A673 (cell line): ENCODE measurements around the gene TBC1D16. TPM values are rescaled to one million over a fixed set of nuclear protein-coding genes. Genes with fewer than 3 reads are reported as not detected.

Experiments used
- BruUV-seq: library from RNA; stranded (reverse); fragments of 400-500 nt; replicated peaks from 2 replicates; lab custom pipeline; 2021; lab: Mats Ljungman, UMichigan
- CTCF ChIA-PET: fragments of 300-600 bp; sonication (Branson Sonifier 250); formaldehyde crosslinking; loops from one replicate; lab custom pipeline; 2022; ENCODE audit warnings: antibody characterized with exemption; lab: Charles Lee
- POLR2A ChIA-PET: fragments of 300-600 bp; sonication (Branson Sonifier 250); formaldehyde crosslinking; loops from one replicate; lab custom pipeline; 2022; ENCODE audit warnings: antibody characterized with exemption; ENCODE audit not compliant: low non-redundant PET; lab: Charles Lee
- DNase-seq: peaks from one replicate; pipeline ENCODE4 v3.0.0-alpha.2; 2015; ENCODE audit warnings: low spot score
- H3K27ac ChIP-seq: fragments of 200-600 bp; sonication (generic); 2 replicates; pipeline ENCODE4 v1.5.1; 2016; ENCODE audit warnings: mixed run types, low read depth, mild to moderate bottlenecking, mixed read lengths, antibody characterized with exemption, low read length; ENCODE audit not compliant: poor library complexity, severe bottlenecking
- H3K27me3 ChIP-seq: fragments of 200-600 bp; sonication (generic); replicated peaks from 2 replicates; pipeline ENCODE4 v1.6.1; 2017; ENCODE audit warnings: mixed run types, low read depth, mild to moderate bottlenecking, mixed read lengths, antibody characterized with exemption, low read length; ENCODE audit not compliant: insufficient read depth, poor library complexity
- H3K36me3 ChIP-seq: fragments of 200-600 bp; sonication (generic); 2 replicates; pipeline ENCODE4 v1.6.1; 2016; ENCODE audit warnings: mixed run types, mild to moderate bottlenecking, mixed read lengths, antibody characterized with exemption, low read length; ENCODE audit not compliant: insufficient read depth, poor library complexity, severe bottlenecking
- H3K4me1 ChIP-seq: fragments of 200-600 bp; sonication (generic); 2 replicates; pipeline ENCODE4 v1.6.1; 2017; ENCODE audit warnings: mixed run types, mild to moderate bottlenecking, mixed read lengths, antibody characterized with exemption, low read length; ENCODE audit not compliant: insufficient read depth, poor library complexity, severe bottlenecking
- H3K4me3 ChIP-seq: fragments of 200-600 bp; sonication (generic); 2 replicates; pipeline ENCODE4 v1.5.1; 2016; ENCODE audit warnings: low read depth, mixed run types, mild to moderate bottlenecking, mixed read lengths, low read length; ENCODE audit not compliant: poor library complexity, severe bottlenecking
- H3K9me3 ChIP-seq: fragments of 200-600 bp; sonication (generic); 2 replicates; pipeline ENCODE4 v1.6.1; 2016; ENCODE audit warnings: mixed run types, low read depth, mild to moderate bottlenecking, mixed read lengths, antibody characterized with exemption, low read length; ENCODE audit not compliant: poor library complexity, severe bottlenecking
- CTCF ChIP-seq: fragments of 300-800, 200-600 bp; sonication (generic); conservative IDR thresholded peaks from 2 replicates; pipeline ENCODE4 v1.5.1; 2017; ENCODE audit warnings: low read depth, mild to moderate bottlenecking, antibody characterized with exemption, low read length, moderate library complexity, mixed read lengths
- EZH2 ChIP-seq: fragments of 200-600 bp; sonication (generic); IDR thresholded peaks from 2 replicates; pipeline ENCODE4 v1.6.1; 2017; ENCODE audit warnings: borderline replicate concordance, low read depth, mild to moderate bottlenecking, mixed read lengths, antibody characterized with exemption, low read length; ENCODE audit not compliant: poor library complexity, severe bottlenecking
- intact Hi-C: fragments of 100-400 bp; cut with micrococcal nuclease; formaldehyde crosslinking; loops from one replicate; pipeline ENCODE4 v1.10.0; 2022; ENCODE audit not compliant: unreplicated experiment
- total RNA-seq: library from RNA; stranded (reverse); gene quantifications from 2 replicates; pipeline ENCODE4 v1.2.3, GENCODE V29; 2021

TBC1D16 gene
- total RNA-seq, 1 experiment from 2014 or later, result 49.1 TPM

DNA sequence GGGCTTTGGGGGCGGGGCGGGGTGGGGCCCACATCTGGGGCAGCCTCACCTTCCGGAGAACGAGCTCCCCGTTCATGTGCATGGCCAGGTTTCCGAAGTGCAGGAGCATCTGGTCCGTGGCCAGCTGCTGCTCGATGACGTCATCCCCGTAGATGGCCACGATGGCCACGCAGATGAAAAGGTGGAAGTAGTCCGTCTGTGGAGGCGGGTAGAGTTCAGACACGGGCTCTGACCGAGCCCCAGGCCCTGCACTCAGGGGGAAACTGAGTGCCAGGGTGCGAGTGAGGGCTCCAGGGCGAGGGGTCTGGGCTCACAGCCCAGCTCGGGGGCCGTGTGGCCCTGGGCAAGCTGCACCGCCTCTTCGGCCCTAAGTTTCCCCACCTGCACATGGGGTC, 93.7 kb downstream of the TBC1D16 start:
- no peak overlapping the region for H3K27ac ChIP-seq
- H3K4me1 ChIP-seq, result peaks cover 14% of the 10 kb centered on the region
- CTCF ChIA-PET, result no interaction called here
- no peaks in the 10 kb centered on the region for H3K27me3 ChIP-seq
- H3K36me3 ChIP-seq, result peaks cover 8% of the 10 kb centered on the region
- no TSS peak for BruUV-seq
- TF ChIP-seq EZH2 (no peak), CTCF (no peak)
- H3K9me3 ChIP-seq, result no peaks in the 10 kb centered on the region
- POLR2A ChIA-PET, result no interaction called here
- intact Hi-C loops, result no loop called here
- DNase-seq, result no peak
- H3K4me3 ChIP-seq, result no peak overlapping the region

GRCh38 chr17:79941088-79942010, 94.3 kb downstream of the TBC1D16 start:
- Histone ChIP-seq H3K27me3 (no peaks in the 10 kb centered on the region), H3K27ac (no peak overlapping the region), H3K4me1 (peaks cover 21% of the 10 kb centered on the region), H3K9me3 (no peaks in the 10 kb centered on the region), H3K36me3 (peaks cover 8% of the 10 kb centered on the region), H3K4me3 (no peak overlapping the region)
- BruUV-seq, result no TSS peak
- intact Hi-C loops, result no loop called here
- TF ChIP-seq EZH2 (no peak), CTCF (no peak)
- ChIA-PET POLR2A (no interaction called here), CTCF (no interaction called here)
- DNase-seq, result no peak

DNA sequence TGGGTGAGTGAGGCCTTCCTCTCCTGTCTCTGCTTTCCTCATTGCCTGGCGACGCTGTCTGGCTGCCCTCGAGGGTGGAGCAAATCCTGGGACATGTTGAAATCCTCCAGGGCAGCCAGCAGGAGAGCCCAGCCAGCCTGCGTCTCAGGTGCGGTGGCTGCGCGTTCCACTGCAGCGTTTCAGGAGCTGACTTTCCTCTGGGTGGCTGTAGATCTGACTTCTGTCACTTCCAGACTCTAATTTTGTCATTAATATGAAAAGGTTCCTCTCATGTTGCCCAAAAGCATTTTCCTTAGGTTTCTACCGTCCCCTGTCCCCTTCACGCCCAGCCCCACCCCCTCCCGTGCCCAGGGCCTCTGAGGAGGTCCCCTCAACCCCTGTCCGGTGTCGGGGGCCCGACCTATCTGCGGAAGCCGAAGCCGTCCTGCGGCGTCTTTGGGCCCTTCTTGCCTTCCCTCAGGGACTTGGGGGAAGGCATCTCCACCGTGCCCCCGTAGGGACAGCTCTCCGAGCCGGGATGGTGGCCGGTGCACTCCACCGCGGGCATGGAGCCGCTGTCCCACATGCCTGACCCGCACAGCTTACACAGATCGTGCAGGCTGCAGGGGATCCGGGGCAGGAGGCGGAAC, 95.1 kb downstream of the TBC1D16 start:
- Histone ChIP-seq H3K9me3 (no peaks in the 10 kb centered on the region), H3K27ac (no peak overlapping the region), H3K4me1 (peaks cover 28% of the 10 kb centered on the region), H3K27me3 (no peaks in the 10 kb centered on the region), H3K4me3 (no peak overlapping the region), H3K36me3 (peaks cover 8% of the 10 kb centered on the region)
- TF ChIP-seq CTCF, result no peak
- TF ChIP-seq EZH2, result no peak
- CTCF ChIA-PET, result no interaction called here
- intact Hi-C loops, result no loop called here
- POLR2A ChIA-PET, result no interaction called here
- no TSS peak for BruUV-seq
- DNase-seq, result no peak
